Smooth muscle cell (in vitro differentiated cells): ENCODE results near the gene GHR. TPM values are rescaled to one million over a fixed set of nuclear protein-coding genes. Genes with fewer than 3 reads are reported as not detected.

ENCODE experiments used
- DNase-seq: peaks from one replicate; lab custom pipeline; 2025; ENCODE audit not compliant: unreplicated experiment; lab: John Stamatoyannopoulos, UW
- H2AFZ ChIP-seq: fragments of 200-600 bp; sonication (generic); 2 replicates; pipeline ENCODE4 v1.6.0; 2016; ENCODE audit warnings: antibody characterized with exemption, low read depth, mild to moderate bottlenecking
- H3F3A ChIP-seq: fragments of 200-600 bp; sonication (generic); 2 replicates; pipeline ENCODE4 v1.6.0; 2017; ENCODE audit warnings: antibody characterized with exemption, low read depth
- H3K27ac ChIP-seq: fragments of 200-600 bp; sonication (generic); 2 replicates; pipeline ENCODE4 v1.5.1; 2016; ENCODE audit warnings: low read depth, mild to moderate bottlenecking
- H3K27me3 ChIP-seq: fragments of 200-600 bp; sonication (generic); 2 replicates; pipeline ENCODE4 v1.6.1; 2016; ENCODE audit warnings: low read depth, mild to moderate bottlenecking
- H3K36me3 ChIP-seq: fragments of 200-600 bp; sonication (generic); 2 replicates; pipeline ENCODE4 v1.5.1; 2016; ENCODE audit warnings: low read depth
- H3K4me1 ChIP-seq: fragments of 200-600 bp; sonication (generic); 2 replicates; pipeline ENCODE4 v1.5.1; 2016; ENCODE audit warnings: low read depth
- H3K4me2 ChIP-seq: fragments of 200-600 bp; sonication (generic); 2 replicates; pipeline ENCODE4 v1.6.0; 2016; ENCODE audit warnings: mild to moderate bottlenecking
- H3K4me3 ChIP-seq: fragments of 200-600 bp; sonication (generic); 2 replicates; pipeline ENCODE4 v1.5.1; 2016; ENCODE audit warnings: mild to moderate bottlenecking
- H3K79me2 ChIP-seq: fragments of 200-600 bp; sonication (generic); 2 replicates; pipeline ENCODE4 v1.6.0; 2016; ENCODE audit warnings: low read depth, mild to moderate bottlenecking
- H3K9ac ChIP-seq: fragments of 200-600 bp; sonication (generic); 2 replicates; pipeline ENCODE4 v1.6.0; 2016; ENCODE audit warnings: low read depth
- H3K9me3 ChIP-seq: fragments of 200-600 bp; sonication (generic); replicated peaks from 2 replicates; pipeline ENCODE4 v1.5.1; 2016; ENCODE audit warnings: low read depth
- H4K20me1 ChIP-seq: fragments of 200-600 bp; sonication (generic); 2 replicates; pipeline ENCODE4 v1.6.0; 2016; ENCODE audit warnings: low read depth
- WGBS: methylation state at CpG from one replicate; pipeline ENCODE4 v1.1.7; 2016; ENCODE audit warnings: low lambda C conversion rate; 5-methylcytosine and 5-hydroxymethylcytosine counted together
- polyA plus RNA-seq: library from polyadenylated mRNA; unstranded; fragments of >200 nt; fragmentation: Nextera tagmentation; extraction: Ambion mirVana; gene quantifications from 2 replicates; pipeline ENCODE4 v1.2.1, GENCODE V29; 2016
- total RNA-seq: library from RNA; depleted of rRNA; stranded (reverse); fragments of >200 nt; gene quantifications from 2 replicates; pipeline ENCODE4 v1.2.3, GENCODE V29; 2014
- TF ChIP-seq, protein P1 (sequence below): fragments of 200-600 bp; sonication (generic); IDR thresholded peaks from 2 replicates; pipeline ENCODE4 v1.5.1; 2017; ENCODE audit warnings: borderline replicate concordance, mild to moderate bottlenecking, antibody characterized with exemption; ENCODE audit not compliant: insufficient read depth, poor library complexity, severe bottlenecking

The GHR gene
- total and polyA plus RNA-seq, 2 experiments from 2014 or later: 2.1 to 4.3 TPM

DNA sequence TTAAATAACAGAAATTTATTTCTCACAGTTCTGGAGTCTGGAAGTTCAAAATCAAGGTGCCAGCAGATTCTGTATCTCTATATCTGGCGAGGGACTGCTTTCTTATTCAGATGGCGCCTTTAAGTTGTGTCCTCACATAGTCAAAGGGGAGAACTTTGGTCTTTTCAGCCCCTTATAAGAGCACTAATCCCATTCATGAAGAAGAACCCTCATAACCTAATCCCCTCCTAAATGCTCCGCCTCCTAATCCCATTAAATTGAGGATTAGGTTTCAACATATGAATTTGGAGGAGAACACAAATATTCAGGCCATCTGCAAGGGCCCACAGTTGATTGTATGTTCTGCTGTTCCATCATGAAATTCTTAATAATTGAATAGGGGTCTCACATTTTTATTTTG lies 322.6 kb downstream of the GHR start:
- Histone ChIP-seq H3K4me3 (no peak overlapping the region), H3K9ac (no peak overlapping the region), H2AFZ (no peak overlapping the region), H4K20me1 (no peaks in the 10 kb centered on the region), H3K4me1 (no peaks in the 10 kb centered on the region), H3K4me2 (no peak overlapping the region), H3K9me3 (no peaks in the 10 kb centered on the region), H3F3A (no peaks in the 10 kb centered on the region), H3K27ac (no peak overlapping the region), H3K36me3 (no peaks in the 10 kb centered on the region), H3K27me3 (no peaks in the 10 kb centered on the region), H3K79me2 (no peaks in the 10 kb centered on the region)
- TF ChIP-seq, protein P1, sequence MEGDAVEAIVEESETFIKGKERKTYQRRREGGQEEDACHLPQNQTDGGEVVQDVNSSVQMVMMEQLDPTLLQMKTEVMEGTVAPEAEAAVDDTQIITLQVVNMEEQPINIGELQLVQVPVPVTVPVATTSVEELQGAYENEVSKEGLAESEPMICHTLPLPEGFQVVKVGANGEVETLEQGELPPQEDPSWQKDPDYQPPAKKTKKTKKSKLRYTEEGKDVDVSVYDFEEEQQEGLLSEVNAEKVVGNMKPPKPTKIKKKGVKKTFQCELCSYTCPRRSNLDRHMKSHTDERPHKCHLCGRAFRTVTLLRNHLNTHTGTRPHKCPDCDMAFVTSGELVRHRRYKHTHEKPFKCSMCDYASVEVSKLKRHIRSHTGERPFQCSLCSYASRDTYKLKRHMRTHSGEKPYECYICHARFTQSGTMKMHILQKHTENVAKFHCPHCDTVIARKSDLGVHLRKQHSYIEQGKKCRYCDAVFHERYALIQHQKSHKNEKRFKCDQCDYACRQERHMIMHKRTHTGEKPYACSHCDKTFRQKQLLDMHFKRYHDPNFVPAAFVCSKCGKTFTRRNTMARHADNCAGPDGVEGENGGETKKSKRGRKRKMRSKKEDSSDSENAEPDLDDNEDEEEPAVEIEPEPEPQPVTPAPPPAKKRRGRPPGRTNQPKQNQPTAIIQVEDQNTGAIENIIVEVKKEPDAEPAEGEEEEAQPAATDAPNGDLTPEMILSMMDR: no peak
- WGBS: 96% methylated on average over 3 of the region's 3 CpGs
- DNase-seq: no peak

DNA sequence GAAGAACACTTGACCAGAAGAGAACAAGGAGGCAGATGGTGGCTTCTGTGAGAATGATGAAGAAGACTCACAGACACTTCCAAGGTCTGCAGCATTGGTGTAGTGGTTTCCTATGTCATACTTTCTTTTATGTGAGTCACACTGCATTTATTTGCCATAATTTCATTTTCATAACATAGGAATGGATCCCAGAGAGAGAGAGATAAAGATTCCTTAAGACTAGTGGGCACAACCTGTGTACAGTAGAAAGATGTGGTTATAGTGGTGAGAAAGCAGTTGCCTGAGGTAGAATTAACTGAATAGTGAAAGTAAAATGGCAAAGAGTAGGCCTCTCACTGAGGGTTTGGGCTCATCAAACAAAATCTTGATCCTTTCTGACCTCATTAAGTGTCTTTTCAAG lies 325.8 kb downstream of the GHR start:
- no peak overlapping the region for H2AFZ ChIP-seq
- H3K9ac ChIP-seq: no peak overlapping the region
- no peak overlapping the region for H3K4me2 ChIP-seq
- no peaks in the 10 kb centered on the region for H3K27me3 ChIP-seq
- DNase-seq: no peak
- no peaks in the 10 kb centered on the region for H4K20me1 ChIP-seq
- no peak overlapping the region for H3K27ac ChIP-seq
- H3F3A ChIP-seq: no peaks in the 10 kb centered on the region
- no peak overlapping the region for H3K4me3 ChIP-seq
- no peaks in the 10 kb centered on the region for H3K36me3 ChIP-seq
- H3K4me1 ChIP-seq: no peaks in the 10 kb centered on the region
- H3K79me2 ChIP-seq: no peaks in the 10 kb centered on the region
- no peaks in the 10 kb centered on the region for H3K9me3 ChIP-seq
- TF ChIP-seq, protein P1: no peak

DNA sequence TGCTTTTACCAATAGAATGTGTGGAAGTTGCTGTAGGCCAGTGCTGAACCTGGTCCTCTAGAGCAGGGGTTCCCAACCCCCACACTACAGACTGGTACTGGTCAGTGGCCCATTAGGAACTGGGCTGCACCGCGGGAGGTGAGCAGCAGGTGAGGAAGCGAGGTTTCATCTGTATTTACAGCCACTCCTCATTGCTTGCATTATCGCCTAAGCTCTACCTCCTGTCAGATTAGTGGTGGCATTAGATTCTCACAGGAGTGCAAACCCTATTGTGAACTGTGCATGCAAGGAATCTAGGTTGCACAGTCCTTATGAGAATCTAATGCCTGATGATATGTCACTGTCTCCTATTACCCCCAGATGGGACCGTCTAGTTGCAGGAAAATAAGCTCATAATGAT lies 327.3 kb downstream of the GHR start:
- WGBS: 95% methylated on average over 5 of the region's 5 CpGs
- H3K4me3 ChIP-seq: no peak overlapping the region
- no peaks in the 10 kb centered on the region for H3K9me3 ChIP-seq
- H3K27ac ChIP-seq: no peak overlapping the region
- H3K9ac ChIP-seq: no peak overlapping the region
- no peaks in the 10 kb centered on the region for H3K36me3 ChIP-seq
- no peak overlapping the region for H3K4me2 ChIP-seq
- DNase-seq: no peak
- H3K79me2 ChIP-seq: no peaks in the 10 kb centered on the region
- TF ChIP-seq, protein P1: no peak
- no peaks in the 10 kb centered on the region for H3K4me1 ChIP-seq
- H2AFZ ChIP-seq: no peak overlapping the region
- H3F3A ChIP-seq: no peaks in the 10 kb centered on the region
- no peaks in the 10 kb centered on the region for H3K27me3 ChIP-seq
- H4K20me1 ChIP-seq: no peaks in the 10 kb centered on the region

DNA sequence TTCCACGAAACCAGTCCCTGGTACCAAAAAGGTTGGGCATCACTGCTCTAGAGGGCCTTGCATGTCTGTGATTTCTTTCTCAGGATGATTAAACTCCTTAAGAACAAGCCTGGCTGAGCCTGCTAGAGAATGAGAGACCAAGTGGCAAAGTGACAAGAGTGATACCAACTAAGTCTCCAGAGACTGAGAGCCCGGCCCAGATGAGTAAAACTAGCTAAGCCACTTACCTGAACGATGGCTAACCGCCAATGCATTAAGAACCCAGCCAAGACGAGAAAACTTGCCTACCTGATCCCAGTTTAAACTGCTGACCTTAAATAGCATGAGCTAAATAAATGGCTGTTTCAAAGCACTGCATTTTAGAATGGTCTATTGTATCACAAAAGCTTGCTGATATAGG lies 327.8 kb downstream of the GHR start:
- DNase-seq: no peak
- H2AFZ ChIP-seq: no peak overlapping the region
- TF ChIP-seq, protein P1: no peak
- no peaks in the 10 kb centered on the region for H3K4me1 ChIP-seq
- no peaks in the 10 kb centered on the region for H3F3A ChIP-seq
- no peak overlapping the region for H3K27ac ChIP-seq
- H3K79me2 ChIP-seq: no peaks in the 10 kb centered on the region
- H3K36me3 ChIP-seq: no peaks in the 10 kb centered on the region
- 81% methylated on average over 5 of the region's 5 CpGs for WGBS
- no peak overlapping the region for H3K4me3 ChIP-seq
- H3K9me3 ChIP-seq: no peaks in the 10 kb centered on the region
- H4K20me1 ChIP-seq: no peaks in the 10 kb centered on the region
- no peak overlapping the region for H3K9ac ChIP-seq
- H3K27me3 ChIP-seq: no peaks in the 10 kb centered on the region
- H3K4me2 ChIP-seq: no peak overlapping the region
